HepG2 (cell line): ENCODE results near the gene UCHL3. TPM values are rescaled to one million over a fixed set of nuclear protein-coding genes. Genes with fewer than 3 reads are reported as not detected.

Experiments used
- IRX3 ChIP-seq: sonication (generic); formaldehyde crosslinking; IDR thresholded peaks from 2 replicates; pipeline ENCODE4 v1.8.1; 2023; ENCODE audit warnings: mild to moderate bottlenecking, low read depth, missing genetic modification reagents, borderline replicate concordance
- KLF9 ChIP-seq: IDR thresholded peaks from 2 replicates; pipeline ENCODE4 v1.6.1; 2016; ENCODE audit warnings: low read depth
- NFYC ChIP-seq: IDR thresholded peaks from 2 replicates; pipeline ENCODE4 v1.6.1; 2016; ENCODE audit warnings: missing genetic modification reagents, missing compliant biosample characterization
- PITX1 ChIP-seq: sonication (generic); formaldehyde crosslinking; IDR thresholded peaks from 2 replicates; pipeline ENCODE4 v1.5.1; 2020; ENCODE audit warnings: mild to moderate bottlenecking, missing genetic modification reagents
- RXRB ChIP-seq: IDR thresholded peaks from 2 replicates; pipeline ENCODE4 v1.6.1; 2016; ENCODE audit warnings: borderline replicate concordance, missing genetic modification reagents, missing compliant biosample characterization
- SAFB2 ChIP-seq: sonication (generic); formaldehyde crosslinking; IDR thresholded peaks from 2 replicates; pipeline ENCODE4 v1.5.1; 2020; ENCODE audit warnings: missing genetic modification reagents, low read depth, mild to moderate bottlenecking, borderline replicate concordance
- SOX5 ChIP-seq: IDR thresholded peaks from 2 replicates; pipeline ENCODE4 v1.6.1; 2016; ENCODE audit warnings: borderline replicate concordance
- STAG1 ChIP-seq: sonication (generic); formaldehyde crosslinking; IDR thresholded peaks from 2 replicates; pipeline ENCODE4 v1.4.0; 2020; ENCODE audit warnings: missing genetic modification reagents
- SUZ12 ChIP-seq: fragments of 150-350 bp; IDR thresholded peaks from 2 replicates; pipeline ENCODE4 v1.6.1; 2014; ENCODE audit warnings: low read depth, low read length
- ZFYVE20 ChIP-seq: sonication (generic); formaldehyde crosslinking; IDR thresholded peaks from 2 replicates; pipeline ENCODE4 v1.8.0; 2023; ENCODE audit warnings: low read depth, mild to moderate bottlenecking, moderate library complexity, missing genetic modification reagents, borderline replicate concordance
- ZMYM4 ChIP-seq: sonication (generic); formaldehyde crosslinking; IDR thresholded peaks from 2 replicates; pipeline ENCODE4 v1.8.1; 2023; ENCODE audit warnings: mild to moderate bottlenecking, missing genetic modification reagents
- ZNF772 ChIP-seq: sonication (generic); formaldehyde crosslinking; IDR thresholded peaks from 2 replicates; pipeline ENCODE4 v1.5.0; 2020; ENCODE audit warnings: mild to moderate bottlenecking, missing genetic modification reagents
- ZNF777 ChIP-seq: sonication (generic); formaldehyde crosslinking; IDR thresholded peaks from 2 replicates; pipeline ENCODE4 v1.4.0; 2020; ENCODE audit warnings: missing genetic modification reagents
- polyA plus RNA-seq, 8 experiments: library from polyadenylated mRNA; depleted of rRNA in 3 of 8; stranded (reverse) in 7 of 8; unstranded in 1 of 8; fragments of >200 nt; fragmentation: Illumina TruSeq in 4 of 8; extraction: Trizol in 4 of 8; gene quantifications; 2 replicates each; pipeline versions ENCODE4 v1.2.1 to v1.2.3, GENCODE V29; 2011 to 2016; ENCODE audit warnings: low read depth in 4 of 8, missing spikeins in 1 of 8, mixed read lengths in 1 of 8; ENCODE audit not compliant: insufficient read depth in 1 of 8
- total RNA-seq, 5 experiments: library from RNA; depleted of rRNA; stranded (reverse); fragments of >200 nt; fragmentation: Illumina TruSeq; extraction: Trizol; gene quantifications; 2 replicates each; pipeline ENCODE4 v1.2.3, GENCODE V29; 2016; ENCODE audit warnings: low read depth in 1 of 5
- TF ChIP-seq, protein P1 (sequence below), 2 experiments: IDR thresholded peaks; 2 replicates each; pipeline ENCODE4 v1.6.1; 2011 to 2012; ENCODE audit warnings: low read length in 2 of 2, borderline replicate concordance in 1 of 2, low read depth in 1 of 2, mild to moderate bottlenecking in 1 of 2, moderate library complexity in 1 of 2
- TF ChIP-seq, protein P2 (sequence below): sonication (generic); formaldehyde crosslinking; IDR thresholded peaks from 2 replicates; pipeline ENCODE4 v1.8.0; 2022; ENCODE audit warnings: missing genetic modification reagents, mild to moderate bottlenecking, borderline replicate concordance
- TF ChIP-seq, protein P3 (sequence below): sonication (generic); formaldehyde crosslinking; IDR thresholded peaks from 2 replicates; pipeline ENCODE4 v1.4.0; 2020; ENCODE audit warnings: missing genetic modification reagents, borderline replicate concordance
- TF ChIP-seq, protein P4 (sequence below): sonication (generic); formaldehyde crosslinking; IDR thresholded peaks from 2 replicates; pipeline ENCODE4 v1.5.0; 2020; ENCODE audit warnings: missing genetic modification reagents
- TF ChIP-seq, protein P5 (sequence below): sonication (generic); formaldehyde crosslinking; IDR thresholded peaks from 2 replicates; pipeline ENCODE4 v1.4.0; 2020; ENCODE audit warnings: missing genetic modification reagents

UCHL3 gene
- total and polyA plus RNA-seq, 2 of the 13 experiments (the other 11 are each of a cell fraction or from before 2014, with no cell fraction given), result 36.2 to 93.3 TPM

DNA sequence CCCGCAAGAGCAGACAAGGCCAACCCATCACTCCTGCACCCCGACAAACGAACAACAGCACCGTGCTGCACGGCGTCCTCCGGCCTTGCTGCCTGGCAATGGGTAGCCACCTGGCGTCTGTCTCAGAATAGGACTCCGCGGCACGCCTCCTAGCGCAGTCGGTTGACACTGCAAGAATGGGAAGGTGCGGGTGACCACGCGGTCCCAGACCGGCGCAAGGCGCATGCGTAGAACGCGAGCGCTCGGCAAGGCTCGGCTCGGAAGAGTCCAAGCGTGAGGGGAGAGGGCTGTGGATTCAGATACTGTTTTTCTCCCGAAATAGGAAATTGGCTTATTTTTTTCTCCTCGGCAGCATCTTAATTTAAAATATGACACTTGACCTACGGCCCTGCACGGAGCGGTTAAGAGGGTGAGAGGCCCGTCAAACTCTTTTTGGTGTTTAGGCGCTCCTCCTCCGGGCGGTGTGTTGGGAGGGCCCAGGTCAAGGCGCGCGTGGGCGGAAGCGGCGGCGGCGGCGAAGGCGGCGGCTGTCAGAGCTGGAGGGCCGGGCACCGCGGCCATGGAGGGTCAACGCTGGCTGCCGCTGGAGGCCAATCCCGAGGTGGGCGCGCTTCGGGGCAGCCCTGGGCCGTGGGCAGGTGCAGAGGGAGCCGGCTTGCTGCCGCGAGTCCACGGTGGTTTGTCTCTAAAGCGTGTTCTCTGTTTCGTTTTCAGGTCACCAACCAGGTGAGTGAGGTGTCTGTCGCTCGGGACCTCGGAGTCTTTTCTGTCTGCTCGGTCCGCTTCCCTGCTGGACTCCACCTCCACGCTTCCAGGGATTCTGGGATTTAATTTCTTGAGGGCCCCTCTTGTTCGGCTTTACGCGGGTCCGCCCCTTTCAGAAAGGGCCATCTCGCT lies at the start of gene UCHL3 (continued):
- TF ChIP-seq, protein P1, sequence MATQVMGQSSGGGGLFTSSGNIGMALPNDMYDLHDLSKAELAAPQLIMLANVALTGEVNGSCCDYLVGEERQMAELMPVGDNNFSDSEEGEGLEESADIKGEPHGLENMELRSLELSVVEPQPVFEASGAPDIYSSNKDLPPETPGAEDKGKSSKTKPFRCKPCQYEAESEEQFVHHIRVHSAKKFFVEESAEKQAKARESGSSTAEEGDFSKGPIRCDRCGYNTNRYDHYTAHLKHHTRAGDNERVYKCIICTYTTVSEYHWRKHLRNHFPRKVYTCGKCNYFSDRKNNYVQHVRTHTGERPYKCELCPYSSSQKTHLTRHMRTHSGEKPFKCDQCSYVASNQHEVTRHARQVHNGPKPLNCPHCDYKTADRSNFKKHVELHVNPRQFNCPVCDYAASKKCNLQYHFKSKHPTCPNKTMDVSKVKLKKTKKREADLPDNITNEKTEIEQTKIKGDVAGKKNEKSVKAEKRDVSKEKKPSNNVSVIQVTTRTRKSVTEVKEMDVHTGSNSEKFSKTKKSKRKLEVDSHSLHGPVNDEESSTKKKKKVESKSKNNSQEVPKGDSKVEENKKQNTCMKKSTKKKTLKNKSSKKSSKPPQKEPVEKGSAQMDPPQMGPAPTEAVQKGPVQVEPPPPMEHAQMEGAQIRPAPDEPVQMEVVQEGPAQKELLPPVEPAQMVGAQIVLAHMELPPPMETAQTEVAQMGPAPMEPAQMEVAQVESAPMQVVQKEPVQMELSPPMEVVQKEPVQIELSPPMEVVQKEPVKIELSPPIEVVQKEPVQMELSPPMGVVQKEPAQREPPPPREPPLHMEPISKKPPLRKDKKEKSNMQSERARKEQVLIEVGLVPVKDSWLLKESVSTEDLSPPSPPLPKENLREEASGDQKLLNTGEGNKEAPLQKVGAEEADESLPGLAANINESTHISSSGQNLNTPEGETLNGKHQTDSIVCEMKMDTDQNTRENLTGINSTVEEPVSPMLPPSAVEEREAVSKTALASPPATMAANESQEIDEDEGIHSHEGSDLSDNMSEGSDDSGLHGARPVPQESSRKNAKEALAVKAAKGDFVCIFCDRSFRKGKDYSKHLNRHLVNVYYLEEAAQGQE (IDR thresholded peaks at IDR 0.05; ENCODE audit: borderline replicate concordance in 1 of 2, low read depth in 1 of 2, low read length in 2 of 2), result no peak
- no peak for TF ChIP-seq IRX3
- TF ChIP-seq, protein P2, sequence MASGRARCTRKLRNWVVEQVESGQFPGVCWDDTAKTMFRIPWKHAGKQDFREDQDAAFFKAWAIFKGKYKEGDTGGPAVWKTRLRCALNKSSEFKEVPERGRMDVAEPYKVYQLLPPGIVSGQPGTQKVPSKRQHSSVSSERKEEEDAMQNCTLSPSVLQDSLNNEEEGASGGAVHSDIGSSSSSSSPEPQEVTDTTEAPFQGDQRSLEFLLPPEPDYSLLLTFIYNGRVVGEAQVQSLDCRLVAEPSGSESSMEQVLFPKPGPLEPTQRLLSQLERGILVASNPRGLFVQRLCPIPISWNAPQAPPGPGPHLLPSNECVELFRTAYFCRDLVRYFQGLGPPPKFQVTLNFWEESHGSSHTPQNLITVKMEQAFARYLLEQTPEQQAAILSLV (CRISPR knock-in tag), result peak; percentile 94
- peak; percentile 73; the same call in 1 of the 2 replicates for TF ChIP-seq ZNF772 (CRISPR knock-in tag)
- peak; percentile 92 for TF ChIP-seq ZMYM4
- TF ChIP-seq, protein P3, sequence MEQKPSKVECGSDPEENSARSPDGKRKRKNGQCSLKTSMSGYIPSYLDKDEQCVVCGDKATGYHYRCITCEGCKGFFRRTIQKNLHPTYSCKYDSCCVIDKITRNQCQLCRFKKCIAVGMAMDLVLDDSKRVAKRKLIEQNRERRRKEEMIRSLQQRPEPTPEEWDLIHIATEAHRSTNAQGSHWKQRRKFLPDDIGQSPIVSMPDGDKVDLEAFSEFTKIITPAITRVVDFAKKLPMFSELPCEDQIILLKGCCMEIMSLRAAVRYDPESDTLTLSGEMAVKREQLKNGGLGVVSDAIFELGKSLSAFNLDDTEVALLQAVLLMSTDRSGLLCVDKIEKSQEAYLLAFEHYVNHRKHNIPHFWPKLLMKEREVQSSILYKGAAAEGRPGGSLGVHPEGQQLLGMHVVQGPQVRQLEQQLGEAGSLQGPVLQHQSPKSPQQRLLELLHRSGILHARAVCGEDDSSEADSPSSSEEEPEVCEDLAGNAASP (CRISPR knock-in tag), result peak; percentile 61; the same call in 1 of the 2 replicates
- TF ChIP-seq RXRB (CRISPR knock-in tag), result peak; percentile 44; the same call in 1 of the 2 replicates
- no peak for TF ChIP-seq NFYC (CRISPR knock-in tag)
- TF ChIP-seq SAFB2 (CRISPR knock-in tag), result peak; percentile 90
- TF ChIP-seq, protein P4, sequence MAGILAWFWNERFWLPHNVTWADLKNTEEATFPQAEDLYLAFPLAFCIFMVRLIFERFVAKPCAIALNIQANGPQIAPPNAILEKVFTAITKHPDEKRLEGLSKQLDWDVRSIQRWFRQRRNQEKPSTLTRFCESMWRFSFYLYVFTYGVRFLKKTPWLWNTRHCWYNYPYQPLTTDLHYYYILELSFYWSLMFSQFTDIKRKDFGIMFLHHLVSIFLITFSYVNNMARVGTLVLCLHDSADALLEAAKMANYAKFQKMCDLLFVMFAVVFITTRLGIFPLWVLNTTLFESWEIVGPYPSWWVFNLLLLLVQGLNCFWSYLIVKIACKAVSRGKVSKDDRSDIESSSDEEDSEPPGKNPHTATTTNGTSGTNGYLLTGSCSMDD (CRISPR knock-in tag), result 0 out of 2 replicates have a peak, but pooled peaks have one; percentile 44
- peak; percentile 58 for TF ChIP-seq SOX5
- TF ChIP-seq ZNF777 (CRISPR knock-in tag), result no peak
- TF ChIP-seq KLF9 (CRISPR knock-in tag), result peak; percentile 89; the same call in 1 of the 2 replicates
- peak; percentile 92 for TF ChIP-seq STAG1 (CRISPR knock-in tag)
- TF ChIP-seq PITX1 (CRISPR knock-in tag), result no peak
- TF ChIP-seq, protein P5, sequence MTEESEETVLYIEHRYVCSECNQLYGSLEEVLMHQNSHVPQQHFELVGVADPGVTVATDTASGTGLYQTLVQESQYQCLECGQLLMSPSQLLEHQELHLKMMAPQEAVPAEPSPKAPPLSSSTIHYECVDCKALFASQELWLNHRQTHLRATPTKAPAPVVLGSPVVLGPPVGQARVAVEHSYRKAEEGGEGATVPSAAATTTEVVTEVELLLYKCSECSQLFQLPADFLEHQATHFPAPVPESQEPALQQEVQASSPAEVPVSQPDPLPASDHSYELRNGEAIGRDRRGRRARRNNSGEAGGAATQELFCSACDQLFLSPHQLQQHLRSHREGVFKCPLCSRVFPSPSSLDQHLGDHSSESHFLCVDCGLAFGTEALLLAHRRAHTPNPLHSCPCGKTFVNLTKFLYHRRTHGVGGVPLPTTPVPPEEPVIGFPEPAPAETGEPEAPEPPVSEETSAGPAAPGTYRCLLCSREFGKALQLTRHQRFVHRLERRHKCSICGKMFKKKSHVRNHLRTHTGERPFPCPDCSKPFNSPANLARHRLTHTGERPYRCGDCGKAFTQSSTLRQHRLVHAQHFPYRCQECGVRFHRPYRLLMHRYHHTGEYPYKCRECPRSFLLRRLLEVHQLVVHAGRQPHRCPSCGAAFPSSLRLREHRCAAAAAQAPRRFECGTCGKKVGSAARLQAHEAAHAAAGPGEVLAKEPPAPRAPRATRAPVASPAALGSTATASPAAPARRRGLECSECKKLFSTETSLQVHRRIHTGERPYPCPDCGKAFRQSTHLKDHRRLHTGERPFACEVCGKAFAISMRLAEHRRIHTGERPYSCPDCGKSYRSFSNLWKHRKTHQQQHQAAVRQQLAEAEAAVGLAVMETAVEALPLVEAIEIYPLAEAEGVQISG (CRISPR knock-in tag), result peak; percentile 60; the same call in 1 of the 2 replicates
- TF ChIP-seq SUZ12, result no peak
- TF ChIP-seq ZFYVE20 (CRISPR knock-in tag), result no peak
